ENCODE measurements around the gene MSGN1. TPM values are rescaled to one million over a fixed set of nuclear protein-coding genes. Genes with fewer than 3 reads are reported as not detected.

MSGN1 gene
- total RNA-seq, 2 experiments from 2014 or later, result not detected

DNA sequence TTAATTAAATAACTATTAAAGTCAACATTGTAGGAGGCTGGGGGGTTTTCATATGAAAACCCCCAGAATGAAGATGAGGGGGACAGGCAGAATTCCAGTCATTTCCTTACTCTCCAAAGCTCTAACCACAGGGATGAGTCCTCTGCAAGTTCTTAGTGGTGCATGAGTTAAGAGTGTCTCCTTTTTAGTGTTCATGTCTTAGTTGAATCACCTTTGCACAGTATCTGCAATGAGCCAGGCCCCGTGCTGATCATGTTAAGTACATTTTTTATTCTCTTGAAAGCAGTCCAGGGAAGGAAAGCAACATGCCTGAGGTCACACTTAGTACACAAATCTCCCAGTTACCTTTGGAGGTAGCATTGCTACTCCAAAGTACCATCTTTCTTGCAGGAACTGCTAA lies 25.7 kb upstream of the MSGN1 start:
- H3K27ac ChIP-seq (ENCODE audit: low read depth, low read length, poor library complexity, severe bottlenecking), result no peak overlapping the region
- H3K4me3 ChIP-seq (ENCODE audit: low read depth, low read length, poor library complexity, severe bottlenecking), result no peak overlapping the region
- H3K79me2 ChIP-seq (ENCODE audit: insufficient read depth, low read depth, low read length), result no peaks in the 10 kb centered on the region
- no peak for TF ChIP-seq EZH2phosphoT487 (IDR thresholded peaks at IDR 0.05; ENCODE audit: borderline replicate concordance, low read depth, low read length)
- TF ChIP-seq, protein P1, sequence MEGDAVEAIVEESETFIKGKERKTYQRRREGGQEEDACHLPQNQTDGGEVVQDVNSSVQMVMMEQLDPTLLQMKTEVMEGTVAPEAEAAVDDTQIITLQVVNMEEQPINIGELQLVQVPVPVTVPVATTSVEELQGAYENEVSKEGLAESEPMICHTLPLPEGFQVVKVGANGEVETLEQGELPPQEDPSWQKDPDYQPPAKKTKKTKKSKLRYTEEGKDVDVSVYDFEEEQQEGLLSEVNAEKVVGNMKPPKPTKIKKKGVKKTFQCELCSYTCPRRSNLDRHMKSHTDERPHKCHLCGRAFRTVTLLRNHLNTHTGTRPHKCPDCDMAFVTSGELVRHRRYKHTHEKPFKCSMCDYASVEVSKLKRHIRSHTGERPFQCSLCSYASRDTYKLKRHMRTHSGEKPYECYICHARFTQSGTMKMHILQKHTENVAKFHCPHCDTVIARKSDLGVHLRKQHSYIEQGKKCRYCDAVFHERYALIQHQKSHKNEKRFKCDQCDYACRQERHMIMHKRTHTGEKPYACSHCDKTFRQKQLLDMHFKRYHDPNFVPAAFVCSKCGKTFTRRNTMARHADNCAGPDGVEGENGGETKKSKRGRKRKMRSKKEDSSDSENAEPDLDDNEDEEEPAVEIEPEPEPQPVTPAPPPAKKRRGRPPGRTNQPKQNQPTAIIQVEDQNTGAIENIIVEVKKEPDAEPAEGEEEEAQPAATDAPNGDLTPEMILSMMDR (conservative IDR thresholded peaks at IDR 0.05; ENCODE audit: low read length), result no peak
- ChIA-PET CTCF (ENCODE audit: unreplicated experiment) (no interaction called here), POLR2A (interaction anchor here (0.6 kb wide), 1 partner anchor 18 kb away, joined by 3 read pairs; no protein-coding TSS in a partner anchor)
- H3K9me3 ChIP-seq (ENCODE audit: low read length), result no peaks in the 10 kb centered on the region
- H3K36me3 ChIP-seq (ENCODE audit: insufficient read depth, low read length), result no peaks in the 10 kb centered on the region
- H4K20me1 ChIP-seq (ENCODE audit: insufficient read depth, low read length), result no peaks in the 10 kb centered on the region
- H3K4me1 ChIP-seq (ENCODE audit: insufficient read depth, low read length, poor library complexity, severe bottlenecking), result no peaks in the 10 kb centered on the region
- H3K9me2 ChIP-seq (ENCODE audit: insufficient read depth, low read length), result no peaks in the 10 kb centered on the region
- no peak overlapping the region for H3K4me2 ChIP-seq (ENCODE audit: low read length)
- no TSS peak for BruUV-seq (replicated peaks)
- H2AFZ ChIP-seq (ENCODE audit: low read length), result no peak overlapping the region
- no peak for DNase-seq (ENCODE audit: low spot score)
- intact Hi-C loops (cut with micrococcal nuclease; ENCODE audit: unreplicated experiment), result no loop called here

DNA sequence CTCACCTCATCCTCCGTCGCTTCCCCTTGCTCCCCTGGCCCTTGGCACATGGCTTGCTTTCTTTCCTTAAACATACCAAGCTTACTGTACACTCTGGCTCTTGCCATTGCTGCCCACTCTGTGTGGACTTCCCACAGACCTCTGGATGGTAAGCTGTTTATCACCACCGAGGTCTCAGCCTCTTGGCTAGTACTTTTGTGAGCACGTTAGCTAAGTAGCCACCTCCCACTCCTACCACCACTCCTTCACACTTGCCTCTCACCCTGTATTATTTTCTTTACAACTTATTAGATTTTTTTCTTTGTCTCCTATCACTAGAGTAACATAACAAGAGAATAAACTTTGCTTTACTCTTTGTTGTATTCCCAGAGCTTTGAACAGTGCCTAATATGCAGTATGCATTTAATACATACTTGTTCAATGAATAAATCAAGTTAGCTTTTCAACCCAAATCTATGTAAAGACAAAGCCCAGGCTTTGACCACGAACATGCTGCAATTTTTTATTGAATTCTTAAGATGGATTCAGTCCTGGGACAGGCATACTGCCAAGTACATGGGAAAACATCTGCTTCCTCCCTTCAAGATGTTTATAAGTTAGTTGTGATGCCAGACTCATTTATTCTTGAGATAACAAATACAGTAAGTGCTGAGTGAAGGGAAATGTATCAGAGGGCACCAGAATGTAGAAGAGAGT lies 25.0 kb upstream of the MSGN1 start:
- no peak for TF ChIP-seq EZH2phosphoT487 (IDR thresholded peaks at IDR 0.05; ENCODE audit: borderline replicate concordance, low read depth, low read length)
- TF ChIP-seq, protein P1 (conservative IDR thresholded peaks at IDR 0.05; ENCODE audit: low read length), result no peak
- BruUV-seq (replicated peaks), result no TSS peak

DNA sequence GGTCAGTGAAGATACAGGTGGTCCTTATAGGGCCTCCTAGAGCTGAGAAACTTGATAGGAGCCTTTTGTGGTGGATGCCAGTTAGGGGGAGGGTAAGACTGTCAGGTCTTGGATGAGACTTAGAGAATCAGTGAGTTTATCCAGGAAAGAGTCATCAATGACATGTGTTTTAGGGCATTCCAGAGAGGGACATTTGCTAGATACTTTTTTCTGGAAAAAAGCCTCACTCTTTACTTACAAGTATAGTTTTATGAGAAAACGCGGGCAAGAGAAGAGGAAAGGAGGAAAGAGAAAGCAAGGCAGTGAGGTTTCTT lies 24.5 kb upstream of the MSGN1 start:
- H3K9me3 ChIP-seq (ENCODE audit: low read length), result no peaks in the 10 kb centered on the region
- H4K20me1 ChIP-seq (ENCODE audit: insufficient read depth, low read length), result no peaks in the 10 kb centered on the region
- H3K79me2 ChIP-seq (ENCODE audit: insufficient read depth, low read depth, low read length), result no peaks in the 10 kb centered on the region
- H3K36me3 ChIP-seq (ENCODE audit: insufficient read depth, low read length), result no peaks in the 10 kb centered on the region
- no peaks in the 10 kb centered on the region for H3K9me2 ChIP-seq (ENCODE audit: insufficient read depth, low read length)
- no TSS peak for BruUV-seq (replicated peaks)
- intact Hi-C loops (cut with micrococcal nuclease; ENCODE audit: unreplicated experiment), result no loop called here
- TF ChIP-seq EZH2phosphoT487 (IDR thresholded peaks at IDR 0.05; ENCODE audit: borderline replicate concordance, low read depth, low read length), result no peak
- TF ChIP-seq, protein P1 (conservative IDR thresholded peaks at IDR 0.05; ENCODE audit: low read length), result no peak
- H2AFZ ChIP-seq (ENCODE audit: low read length), result no peak overlapping the region
- H3K4me3 ChIP-seq (ENCODE audit: low read depth, low read length, poor library complexity, severe bottlenecking), result no peak overlapping the region
- DNase-seq (ENCODE audit: low spot score), result no peak
- no peak overlapping the region for H3K27ac ChIP-seq (ENCODE audit: low read depth, low read length, poor library complexity, severe bottlenecking)
- H3K4me2 ChIP-seq (ENCODE audit: low read length), result no peak overlapping the region
- ChIA-PET CTCF (ENCODE audit: unreplicated experiment) (no interaction called here), POLR2A (interaction anchor here (2.9 kb wide), 1 partner anchor 12 kb away, joined by 9 read pairs; no protein-coding TSS in a partner anchor)
- H3K4me1 ChIP-seq (ENCODE audit: insufficient read depth, low read length, poor library complexity, severe bottlenecking), result no peaks in the 10 kb centered on the region

More for the DNA sequence above, 25.0 kb upstream of the MSGN1 start:
- no peaks in the 10 kb centered on the region for H3K79me2 ChIP-seq (ENCODE audit: insufficient read depth, low read depth, low read length)
- no peaks in the 10 kb centered on the region for H3K9me2 ChIP-seq (ENCODE audit: insufficient read depth, low read length)
- no peaks in the 10 kb centered on the region for H3K9me3 ChIP-seq (ENCODE audit: low read length)
- no peaks in the 10 kb centered on the region for H3K4me1 ChIP-seq (ENCODE audit: insufficient read depth, low read length, poor library complexity, severe bottlenecking)
- no peak overlapping the region for H2AFZ ChIP-seq (ENCODE audit: low read length)
- no peak overlapping the region for H3K4me3 ChIP-seq (ENCODE audit: low read depth, low read length, poor library complexity, severe bottlenecking)
- intact Hi-C loops (cut with micrococcal nuclease; ENCODE audit: unreplicated experiment), result no loop called here
- no peaks in the 10 kb centered on the region for H3K36me3 ChIP-seq (ENCODE audit: insufficient read depth, low read length)
- H3K27ac ChIP-seq (ENCODE audit: low read depth, low read length, poor library complexity, severe bottlenecking), result no peak overlapping the region
- ChIA-PET CTCF (ENCODE audit: unreplicated experiment) (no interaction called here), POLR2A (interaction anchor here (0.6 kb wide), 1 partner anchor 17 kb away, joined by 3 read pairs; no protein-coding TSS in a partner anchor)
- no peaks in the 10 kb centered on the region for H4K20me1 ChIP-seq (ENCODE audit: insufficient read depth, low read length)
- no peak overlapping the region for H3K4me2 ChIP-seq (ENCODE audit: low read length)
- no peak for DNase-seq (ENCODE audit: low spot score)

Data from OCI-LY7 (cell line).